ENCODE data around the gene TLX2. TPM values are rescaled to one million over a fixed set of nuclear protein-coding genes. Genes with fewer than 3 reads are reported as not detected.

Gene TLX2
- total and polyA plus RNA-seq, 2 of the 4 experiments (the other 2 are of a cell fraction), result not detected

DNA sequence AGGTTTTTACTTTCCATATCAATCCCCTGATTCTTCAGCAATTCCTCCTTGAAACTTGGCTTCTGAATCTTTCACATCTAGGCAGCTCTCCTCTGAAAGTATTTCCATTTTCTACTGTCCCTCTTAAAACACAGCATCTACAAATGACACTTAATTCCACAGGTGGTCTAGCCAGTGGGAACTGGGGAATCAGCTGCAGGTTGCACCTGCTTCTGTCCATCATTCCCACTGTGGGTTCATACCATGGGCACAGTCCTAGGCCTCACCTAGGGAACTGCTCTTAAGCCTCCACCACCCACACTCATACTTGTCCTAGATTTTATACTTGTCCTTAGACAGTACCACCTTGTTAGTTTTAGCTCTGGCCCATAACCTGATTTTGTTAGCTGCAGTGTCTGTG lies 37.3 kb downstream of the TLX2 start:
- no TSS peak for BruUV-seq (replicated peaks)
- dilution Hi-C loops (cut with HindIII; ENCODE audit: low sequenced_read_pairs, unreplicated experiment), result no loop called here
- peaks cover 20 to 68% of the 10 kb centered on the region in 2 experiments for H3K79me1 ChIP-seq (ENCODE audit: low read depth in 1 of 2, low read length in 2 of 2)
- H3K9ac ChIP-seq (ENCODE audit: low read depth, low read length), result no peak overlapping the region
- H2BK15ac ChIP-seq (ENCODE audit: low read depth, low read length), result no peak overlapping the region
- no peak overlapping the region for H4K8ac ChIP-seq (ENCODE audit: low read depth in 2 of 2, low read length in 2 of 2)
- peaks cover 18% of the 10 kb centered on the region for H3K36me3 ChIP-seq (ENCODE audit: control insufficient read depth, insufficient read depth, low read length)
- H3K56ac ChIP-seq (ENCODE audit: extremely low read depth, insufficient read depth, low read length), result no peak overlapping the region
- ChIA-PET CTCF (no interaction called here), POLR2A (ENCODE audit: unreplicated experiment) (interaction anchor here (0.7 kb wide), 1 partner anchor 28 kb away, joined by 7 read pairs; no protein-coding TSS in a partner anchor)
- intact Hi-C loops (cut with micrococcal nuclease), result no loop called here
- no peaks in the 10 kb centered on the region for H3K9me3 ChIP-seq (ENCODE audit: control insufficient read depth, insufficient read depth, low read length)
- TF ChIP-seq, protein P1, sequence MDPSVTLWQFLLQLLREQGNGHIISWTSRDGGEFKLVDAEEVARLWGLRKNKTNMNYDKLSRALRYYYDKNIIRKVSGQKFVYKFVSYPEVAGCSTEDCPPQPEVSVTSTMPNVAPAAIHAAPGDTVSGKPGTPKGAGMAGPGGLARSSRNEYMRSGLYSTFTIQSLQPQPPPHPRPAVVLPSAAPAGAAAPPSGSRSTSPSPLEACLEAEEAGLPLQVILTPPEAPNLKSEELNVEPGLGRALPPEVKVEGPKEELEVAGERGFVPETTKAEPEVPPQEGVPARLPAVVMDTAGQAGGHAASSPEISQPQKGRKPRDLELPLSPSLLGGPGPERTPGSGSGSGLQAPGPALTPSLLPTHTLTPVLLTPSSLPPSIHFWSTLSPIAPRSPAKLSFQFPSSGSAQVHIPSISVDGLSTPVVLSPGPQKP (IDR thresholded peaks at IDR 0.05; ENCODE audit: borderline replicate concordance, low read depth, low read length), result no peak
- TF ChIP-seq MXI1 (IDR thresholded peaks at IDR 0.05; ENCODE audit: borderline replicate concordance, low read depth, low read length) (no peak), SMC3 (IDR thresholded peaks at IDR 0.05; ENCODE audit: low read depth, low read length) (no peak), CHD1 (IDR thresholded peaks at IDR 0.05; ENCODE audit: low read depth, low read length) (no peak), CEBPB (IDR thresholded peaks at IDR 0.05; ENCODE audit: low read depth, low read length) (no peak), MAZ (IDR thresholded peaks at IDR 0.05; ENCODE audit: borderline replicate concordance, low read depth, low read length) (no peak), RFX5 (IDR thresholded peaks at IDR 0.05; ENCODE audit: low read depth, low read length) (no peak), RAD21 (IDR thresholded peaks at IDR 0.05; ENCODE audit: low read length) (no peak), MAFK (IDR thresholded peaks at IDR 0.05; ENCODE audit: low read depth, low read length) (no peak), RCOR1 (IDR thresholded peaks at IDR 0.05; ENCODE audit: insufficient replicate concordance, low read length) (no peak), BHLHE40 (IDR thresholded peaks at IDR 0.05; ENCODE audit: low read depth, low read length) (no peak), POLR2A (IDR thresholded peaks at IDR 0.05; ENCODE audit: low read depth, low read length) (no peak), NFE2L2 (IDR thresholded peaks at IDR 0.05; ENCODE audit: low read depth, low read length) (no peak), FOS (IDR thresholded peaks at IDR 0.05; ENCODE audit: low read depth, low read length) (no peak)
- TF ChIP-seq, protein P2, sequence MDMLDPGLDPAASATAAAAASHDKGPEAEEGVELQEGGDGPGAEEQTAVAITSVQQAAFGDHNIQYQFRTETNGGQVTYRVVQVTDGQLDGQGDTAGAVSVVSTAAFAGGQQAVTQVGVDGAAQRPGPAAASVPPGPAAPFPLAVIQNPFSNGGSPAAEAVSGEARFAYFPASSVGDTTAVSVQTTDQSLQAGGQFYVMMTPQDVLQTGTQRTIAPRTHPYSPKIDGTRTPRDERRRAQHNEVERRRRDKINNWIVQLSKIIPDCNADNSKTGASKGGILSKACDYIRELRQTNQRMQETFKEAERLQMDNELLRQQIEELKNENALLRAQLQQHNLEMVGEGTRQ (IDR thresholded peaks at IDR 0.05; ENCODE audit: low read depth, low read length), result no peak
- TF ChIP-seq, protein P3, sequence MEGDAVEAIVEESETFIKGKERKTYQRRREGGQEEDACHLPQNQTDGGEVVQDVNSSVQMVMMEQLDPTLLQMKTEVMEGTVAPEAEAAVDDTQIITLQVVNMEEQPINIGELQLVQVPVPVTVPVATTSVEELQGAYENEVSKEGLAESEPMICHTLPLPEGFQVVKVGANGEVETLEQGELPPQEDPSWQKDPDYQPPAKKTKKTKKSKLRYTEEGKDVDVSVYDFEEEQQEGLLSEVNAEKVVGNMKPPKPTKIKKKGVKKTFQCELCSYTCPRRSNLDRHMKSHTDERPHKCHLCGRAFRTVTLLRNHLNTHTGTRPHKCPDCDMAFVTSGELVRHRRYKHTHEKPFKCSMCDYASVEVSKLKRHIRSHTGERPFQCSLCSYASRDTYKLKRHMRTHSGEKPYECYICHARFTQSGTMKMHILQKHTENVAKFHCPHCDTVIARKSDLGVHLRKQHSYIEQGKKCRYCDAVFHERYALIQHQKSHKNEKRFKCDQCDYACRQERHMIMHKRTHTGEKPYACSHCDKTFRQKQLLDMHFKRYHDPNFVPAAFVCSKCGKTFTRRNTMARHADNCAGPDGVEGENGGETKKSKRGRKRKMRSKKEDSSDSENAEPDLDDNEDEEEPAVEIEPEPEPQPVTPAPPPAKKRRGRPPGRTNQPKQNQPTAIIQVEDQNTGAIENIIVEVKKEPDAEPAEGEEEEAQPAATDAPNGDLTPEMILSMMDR (conservative IDR thresholded peaks at IDR 0.05; ENCODE audit: low read depth, low read length), result no peak
- no peak overlapping the region for H3K4ac ChIP-seq (ENCODE audit: low read depth, low read length)
- H3K27ac ChIP-seq (ENCODE audit: insufficient read depth, low read length), result no peak overlapping the region
- H4K5ac ChIP-seq (ENCODE audit: low read depth, low read length), result no peak overlapping the region
- H2AK9ac ChIP-seq (replicated peaks; ENCODE audit: low read depth, low read length, poor library complexity), result no peak overlapping the region
- H4K20me1 ChIP-seq (ENCODE audit: insufficient read depth, low read length), result no peaks in the 10 kb centered on the region; the same call in 1 of the 2 replicates
- H2BK5ac ChIP-seq (ENCODE audit: low read depth, low read length, poor library complexity, severe bottlenecking), result no peak overlapping the region
- H3K23ac ChIP-seq (ENCODE audit: low read depth, low read length), result no peak overlapping the region; the same call in 1 of the 2 replicates
- no peak overlapping the region for H2AK5ac ChIP-seq (ENCODE audit: low read depth, low read length)
- no peak for ATAC-seq (ENCODE audit: low read depth)
- H2BK120ac ChIP-seq (ENCODE audit: low read depth, low read length), result no peak overlapping the region
- H3K9me1 ChIP-seq (ENCODE audit: insufficient read depth, low read length), result peaks cover 13% of the 10 kb centered on the region; the same call in 1 of the 2 replicates
- no peaks in the 10 kb centered on the region for H3K27me3 ChIP-seq (ENCODE audit: control insufficient read depth, insufficient read depth, low read length)
- H2BK20ac ChIP-seq (ENCODE audit: low read depth, low read length), result no peak overlapping the region
- no peak overlapping the region for H3K18ac ChIP-seq (ENCODE audit: low read depth, low read length)
- no peak overlapping the region for H4K91ac ChIP-seq (ENCODE audit: insufficient read depth, low read depth, low read length)
- in situ Hi-C loops (cut with MboI; ENCODE audit: low sequenced_read_pairs), result no loop called here
- H2AFZ ChIP-seq (replicated peaks; ENCODE audit: low read length, poor library complexity), result no peak overlapping the region
- H3K4me3 ChIP-seq (ENCODE audit: insufficient read depth, low read depth, low read length), result no peak overlapping the region
- H3K4me2 ChIP-seq (ENCODE audit: low read depth, low read length), result no peak overlapping the region
- H3K14ac ChIP-seq (replicated peaks; ENCODE audit: low read depth, low read length), result no peak overlapping the region
- no peak for DNase-seq
- peaks cover 24% of the 10 kb centered on the region for H3K4me1 ChIP-seq (ENCODE audit: control insufficient read depth, insufficient read depth, low read length)
